Heart right ventricle (tissue), 16 donors: Measurements from ENCODE around the gene STX18. TPM values are rescaled to one million over a fixed set of nuclear protein-coding genes. Genes with fewer than 3 reads are reported as not detected.

ENCODE experiments used
- ATAC-seq, 8 donors: fragments of 200-7000 bp; cut with Tn5 transposase; one replicate each; pipeline ENCODE4 v1.9.1; 2020; ENCODE audit warnings: mild to moderate bottlenecking in 8 of 8, moderate library complexity in 8 of 8, moderate number of reproducible peaks in 1 of 8
- DNase-seq, 2 donors: peaks; one replicate each; pipeline ENCODE4 v3.0.0-alpha.2; 2020
- H3K27ac ChIP-seq, 10 donors: fragments of 200-600 bp; sonication (generic) in 2 of 10; one replicate each; pipeline versions ENCODE4 v1.5.0 to v1.8.0; 2020 to 2022; ENCODE audit warnings: mild to moderate bottlenecking in 3 of 10
- H3K27me3 ChIP-seq, 7 donors: fragments of 200-600 bp; one replicate each; pipeline ENCODE4 v1.8.0; 2021 to 2022; ENCODE audit warnings: mild to moderate bottlenecking in 2 of 7
- H3K36me3 ChIP-seq, 9 donors: fragments of 200-600 bp; sonication (generic) in 1 of 9; one replicate each; pipeline versions ENCODE4 v1.5.0 to v1.8.0; 2020 to 2022; ENCODE audit warnings: mild to moderate bottlenecking in 2 of 9
- H3K4me1 ChIP-seq, 9 donors: fragments of 200-600 bp; sonication (generic) in 1 of 9; one replicate each; pipeline versions ENCODE4 v1.5.0 to v1.8.0; 2020 to 2022; ENCODE audit warnings: mild to moderate bottlenecking in 4 of 9
- H3K4me3 ChIP-seq, 10 donors: fragments of 200-600 bp; sonication (generic) in 2 of 10; one replicate each; pipeline versions ENCODE4 v1.5.0 to v1.8.0; 2020 to 2022; ENCODE audit warnings: mild to moderate bottlenecking in 7 of 10, moderate library complexity in 2 of 10
- H3K9me3 ChIP-seq, 11 donors: fragments of 200-600 bp in 10 of 11; sonication (generic) in 2 of 11; one replicate each; pipeline versions ENCODE4 v1.5.0 to v1.8.0; 2013 to 2022; ENCODE audit warnings: mild to moderate bottlenecking in 2 of 11, control low read depth in 1 of 11, moderate library complexity in 1 of 11
- CTCF ChIP-seq, 9 donors: fragments of 200-600 bp; sonication (generic) in 2 of 9; IDR thresholded peaks; one replicate each; pipeline versions ENCODE4 v1.5.0 to v1.8.0; 2021 to 2022; ENCODE audit warnings: antibody characterized with exemption in 9 of 9, mild to moderate bottlenecking in 5 of 9, moderate library complexity in 1 of 9
- WGBS, 2 donors: extraction: QIAGEN DNeasy Blood & Tissue Kit; methylation state at CpG; one replicate each; pipeline ENCODE4 v1.1.7; 2013; ENCODE audit warnings: inconsistent platforms in 1 of 2; 5-methylcytosine and 5-hydroxymethylcytosine counted together
- intact Hi-C, 10 donors: fragments of 100-400 bp; cut with DNase I; formaldehyde crosslinking; loops; one replicate each; pipeline versions ENCODE4 v1.11.1 to v1.14.2; 2022
- polyA plus RNA-seq, 2 donors: library from polyadenylated mRNA; stranded (reverse); fragments of 200-250 nt; gene quantifications; one replicate each; pipeline ENCODE4 v1.2.3, GENCODE V29; 2013
- total RNA-seq, 10 donors: library from RNA; stranded (reverse); fragmentation: NEBNext Ultra II Directional in 3 of 10; extraction: Animal tissue kit (Norgen Biotek cat#: 25700) in 3 of 10; gene quantifications; one replicate each; pipeline versions ENCODE4 v1.2.1 to v1.2.4, GENCODE V29; 2021 to 2023
- donor health status: Arrhythmogenic right ventricular cardiomyopathy.
- donor health status: ischemic (EF 13 %, LVEDD 7.1; RV severe dilation, severe dysfunction).
- donor health status: healthy with polysubstance abuse.
- donor health status: DM: no; HTN: yes; CAD: no.
- donor health status: DM: no; HTN: no; CAD: no.
- donor health status: ischemic (EF 25% LVEDD 6.9; RV normal size, moderate dysfunction).
- donor health status: ischemic (EF 25% LVEDD 5.7; RV mildly dilated, moderate dysfunction).
- donor health status: healthy.
- donor health status: DM: yes; HTN: yes; CAD: no.
- donor health status: Ischemic cardiomyopathy.
- donor health status: ischemic (EF 35%, LVEDD 5.7; RV mildly dilated, moderate dysfunction).
- donor health status: nonischemic (EF 11% LVEDD 7.7; RV severe dilation, severe dysfunction).
- donor health status: DM: yes; HTN: yes; CAD: no.
- donor health status: PGD.
- donor health status: ischemic (EF 29% LVEDD 5.4; RV normal size, mild dysfunction).
- donor health status: nonischemic (EF 23%, LVEDD 6.1; RV moderate dilation, normal function).

STX18 gene
- total and polyA plus RNA-seq, 12 donors = 13.5 to 24.5 (median 18.2) TPM

GRCh38 chr4:4410271-4410670, 131.6 kb downstream of the STX18 start:
- no peak for ATAC-seq
- 82 to 84% methylated on average over 15 of the region's 15 CpGs for WGBS, 2 donors
- Histone ChIP-seq H3K36me3 (no peaks in the 10 kb centered on the region), H3K4me1 (no peaks in the 10 kb centered on the region), H3K9me3 (no peaks in the 10 kb centered on the region), H3K27me3 (peaks cover 0 to 13% (median 6%) of the 10 kb centered on the region in 7 donors), H3K4me3 (no peak overlapping the region), H3K27ac (no peak overlapping the region)
- DNase-seq = no peak
- intact Hi-C loops = no loop called here
- no peak for TF ChIP-seq CTCF (IDR thresholded peaks at IDR 0.05)

DNA sequence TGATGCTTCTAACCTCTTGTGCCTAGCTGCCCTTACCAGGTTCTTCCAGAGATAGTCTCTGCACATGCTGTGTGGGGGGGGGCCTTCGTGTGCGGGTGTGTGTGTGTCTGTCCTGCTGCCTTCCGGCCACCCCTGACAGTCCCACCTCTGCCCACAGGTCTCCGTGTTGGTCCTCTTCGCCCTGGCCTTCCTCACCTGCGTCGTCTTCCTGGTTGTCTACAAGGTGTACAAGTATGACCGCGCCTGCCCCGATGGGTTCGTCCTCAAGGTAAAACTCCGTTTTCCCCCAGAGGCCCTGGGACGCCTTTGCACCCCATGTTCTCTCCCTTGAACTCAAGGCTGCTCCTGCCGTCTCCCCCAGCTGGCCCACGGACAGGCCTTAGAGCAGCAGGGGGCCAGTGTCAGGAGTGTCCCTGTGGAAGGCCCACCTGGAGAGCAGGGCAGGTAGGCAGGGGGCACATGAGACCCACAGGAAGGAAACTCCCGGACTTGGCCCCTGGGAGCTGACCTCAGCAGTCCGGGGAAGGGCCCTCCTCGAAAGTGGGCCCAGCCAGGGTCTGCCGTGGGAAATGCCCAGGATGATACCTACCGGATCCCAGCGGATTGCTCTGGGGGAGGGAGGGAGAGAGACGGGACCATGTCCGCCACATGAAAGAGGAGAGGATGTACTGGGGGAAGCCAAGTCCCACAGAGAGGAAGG, 132.3 kb downstream of the STX18 start:
- ATAC-seq = no peak
- no peak for TF ChIP-seq CTCF (IDR thresholded peaks at IDR 0.05)
- intact Hi-C loops = no loop called here

DNA sequence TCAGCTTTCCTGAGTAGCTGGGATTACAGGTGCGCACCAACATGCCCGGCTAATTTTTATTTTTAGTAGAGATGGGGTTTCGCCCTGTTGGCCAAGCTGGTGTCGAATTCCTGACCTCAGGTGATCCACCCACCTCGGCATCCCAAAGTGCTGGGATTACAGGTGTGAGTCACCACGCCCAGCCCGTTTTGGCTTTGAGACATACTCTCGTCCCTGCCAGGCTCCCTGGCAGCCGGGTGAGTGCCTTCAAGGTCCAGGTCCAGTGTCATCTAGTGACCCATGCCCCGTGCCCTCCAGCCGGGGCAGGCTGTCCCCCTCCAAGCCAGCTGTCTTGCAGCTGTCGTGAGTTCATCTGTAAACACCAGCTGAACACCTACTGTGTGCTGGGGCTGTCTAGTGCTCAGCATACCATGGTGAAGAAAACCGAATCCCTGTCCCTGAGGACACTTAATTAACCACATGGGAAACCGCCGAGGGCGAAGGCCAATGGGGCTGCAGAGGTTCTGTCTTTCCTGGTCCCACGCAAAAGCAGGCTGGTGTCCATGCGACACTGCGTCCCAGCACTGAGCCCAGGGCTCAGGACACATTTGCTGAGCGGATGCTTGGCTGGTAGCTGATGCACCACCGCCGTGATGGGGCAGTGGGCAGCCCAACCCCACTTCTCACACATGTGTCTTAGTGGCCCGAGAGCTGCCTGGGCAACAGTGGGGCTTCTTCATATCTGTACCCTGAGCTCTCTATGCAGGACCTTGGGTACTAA, 133.1 kb downstream of the STX18 start:
- Histone ChIP-seq H3K4me3 (no peak overlapping the region), H3K9me3 (no peaks in the 10 kb centered on the region), H3K4me1 (no peaks in the 10 kb centered on the region), H3K27ac (no peak overlapping the region), H3K36me3 (no peaks in the 10 kb centered on the region), H3K27me3 (peaks cover 0 to 20% (median 6%) of the 10 kb centered on the region in 7 donors)
- no peak for TF ChIP-seq CTCF (IDR thresholded peaks at IDR 0.05)
- intact Hi-C loops = no loop called here
- DNase-seq = no peak
- 73 to 80% methylated on average over 23 of the region's 23 CpGs for WGBS, 2 donors
- no peak for ATAC-seq

More for the DNA sequence above, 132.3 kb downstream of the STX18 start:
- H3K27me3 ChIP-seq = peaks cover 0 to 19% (median 6%) of the 10 kb centered on the region in 7 donors
- no peak overlapping the region for H3K27ac ChIP-seq
- DNase-seq = no peak
- no peaks in the 10 kb centered on the region for H3K4me1 ChIP-seq
- 84 to 86% methylated on average over 23 of the region's 23 CpGs for WGBS, 2 donors
- H3K4me3 ChIP-seq = no peak overlapping the region
- no peaks in the 10 kb centered on the region for H3K9me3 ChIP-seq
- H3K36me3 ChIP-seq = no peaks in the 10 kb centered on the region

DNA sequence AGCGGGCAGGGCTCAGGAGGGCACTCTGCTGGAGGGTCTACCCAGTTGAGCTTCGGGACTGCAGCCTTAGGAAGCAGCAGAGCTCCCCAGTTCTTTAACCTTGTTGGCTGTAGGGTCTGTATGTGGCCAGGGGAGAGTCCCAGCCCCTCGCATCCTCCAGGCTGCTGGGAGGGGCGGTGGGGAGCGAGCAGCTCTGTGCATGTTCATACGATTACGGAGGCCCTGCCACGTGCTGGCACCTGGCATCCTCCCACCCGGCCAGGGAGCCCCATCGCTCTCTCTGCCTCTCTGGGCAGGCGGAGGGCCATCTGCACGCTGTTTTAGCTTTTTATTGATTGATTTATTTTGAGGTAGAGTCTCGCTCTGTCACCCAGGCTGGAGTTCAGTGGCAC, 133.7 kb downstream of the STX18 start:
- 70 to 83% methylated on average over 13 of the region's 13 CpGs for WGBS, 2 donors
- Histone ChIP-seq H3K27me3 (peaks cover 0 to 20% (median 7%) of the 10 kb centered on the region in 7 donors), H3K4me3 (no peak overlapping the region), H3K9me3 (no peaks in the 10 kb centered on the region), H3K4me1 (no peaks in the 10 kb centered on the region), H3K27ac (no peak overlapping the region), H3K36me3 (no peaks in the 10 kb centered on the region)
- DNase-seq (no peak), ATAC-seq (no peak)
- no peak for TF ChIP-seq CTCF (IDR thresholded peaks at IDR 0.05)
- intact Hi-C loops = no loop called here
